Stomach (tissue), 4 donors: Measurements from ENCODE around the gene BNC2.

Source experiments
- EP300 ChIP-seq: sonication (generic); formaldehyde crosslinking; IDR thresholded peaks from one replicate; pipeline ENCODE4 v1.6.1; 2017; ENCODE audit warnings: antibody characterized with exemption
- POLR2A ChIP-seq, 4 donors: fragments of 450-650 bp; IDR thresholded peaks; one replicate each; pipeline ENCODE4 v1.6.1; 2016; ENCODE audit warnings: antibody characterized with exemption in 4 of 4, control low read depth in 2 of 4, mild to moderate bottlenecking in 1 of 4, moderate library complexity in 1 of 4
- POLR2AphosphoS5 ChIP-seq, 3 donors: sonication (generic); formaldehyde crosslinking; IDR thresholded peaks; one replicate each; pipeline ENCODE4 v1.6.1; 2016; ENCODE audit warnings: antibody characterized with exemption in 3 of 3
- TF ChIP-seq, protein P1 (sequence below), 7 experiments: fragments of 450-650 bp in 4 of 7; fragments of 200-600 bp in 3 of 7; sonication (generic) in 3 of 7; IDR thresholded peaks; one replicate each; pipeline ENCODE4 v1.5.1; 2016 to 2019; ENCODE audit warnings: antibody characterized with exemption in 7 of 7, control low read depth in 2 of 7, mild to moderate bottlenecking in 1 of 7

- TF ChIP-seq, protein P1, sequence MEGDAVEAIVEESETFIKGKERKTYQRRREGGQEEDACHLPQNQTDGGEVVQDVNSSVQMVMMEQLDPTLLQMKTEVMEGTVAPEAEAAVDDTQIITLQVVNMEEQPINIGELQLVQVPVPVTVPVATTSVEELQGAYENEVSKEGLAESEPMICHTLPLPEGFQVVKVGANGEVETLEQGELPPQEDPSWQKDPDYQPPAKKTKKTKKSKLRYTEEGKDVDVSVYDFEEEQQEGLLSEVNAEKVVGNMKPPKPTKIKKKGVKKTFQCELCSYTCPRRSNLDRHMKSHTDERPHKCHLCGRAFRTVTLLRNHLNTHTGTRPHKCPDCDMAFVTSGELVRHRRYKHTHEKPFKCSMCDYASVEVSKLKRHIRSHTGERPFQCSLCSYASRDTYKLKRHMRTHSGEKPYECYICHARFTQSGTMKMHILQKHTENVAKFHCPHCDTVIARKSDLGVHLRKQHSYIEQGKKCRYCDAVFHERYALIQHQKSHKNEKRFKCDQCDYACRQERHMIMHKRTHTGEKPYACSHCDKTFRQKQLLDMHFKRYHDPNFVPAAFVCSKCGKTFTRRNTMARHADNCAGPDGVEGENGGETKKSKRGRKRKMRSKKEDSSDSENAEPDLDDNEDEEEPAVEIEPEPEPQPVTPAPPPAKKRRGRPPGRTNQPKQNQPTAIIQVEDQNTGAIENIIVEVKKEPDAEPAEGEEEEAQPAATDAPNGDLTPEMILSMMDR (IDR thresholded peaks at IDR 0.05), result no peak
- TF ChIP-seq POLR2A (IDR thresholded peaks at IDR 0.05), result no peak
- TF ChIP-seq EP300, result peak; percentile 12
- peak in 2 of 3 donors; percentile 37 to 52 for TF ChIP-seq POLR2AphosphoS5 (IDR thresholded peaks at IDR 0.05)
These were observed 14.6 kb upstream of the BNC2 start for GRCh38 chr9:16884952-16885513.
